OCI-LY1 (cell line): ENCODE data around the gene PLEKHA7.
"Not testable (repeated sequence)": the region's sequence is repeated elsewhere in the genome, so short reads cannot be mapped to it uniquely, and the experiment has no call there.

Experiments used
- EZH2 ChIP-seq: fragments of 200-600 bp; sonication (generic), shearing (Covaris generic); IDR thresholded peaks from 2 replicates; pipeline ENCODE4 v1.8.0; 2017; ENCODE audit warnings: borderline replicate concordance, mixed run types, mild to moderate bottlenecking, antibody characterized with exemption, low read length, moderate library complexity, mixed read lengths
- TF ChIP-seq, protein P1 (sequence below): fragments of 200-600 bp; sonication (generic), shearing (Covaris generic); IDR thresholded peaks from 2 replicates; pipeline ENCODE4 v1.5.1; 2017; ENCODE audit warnings: mild to moderate bottlenecking, antibody characterized with exemption, low read length, moderate library complexity, mixed read lengths

GRCh38 chr11:16864428-16864827 is 149.8 kb downstream of the PLEKHA7 start:
- TF ChIP-seq, protein P1, sequence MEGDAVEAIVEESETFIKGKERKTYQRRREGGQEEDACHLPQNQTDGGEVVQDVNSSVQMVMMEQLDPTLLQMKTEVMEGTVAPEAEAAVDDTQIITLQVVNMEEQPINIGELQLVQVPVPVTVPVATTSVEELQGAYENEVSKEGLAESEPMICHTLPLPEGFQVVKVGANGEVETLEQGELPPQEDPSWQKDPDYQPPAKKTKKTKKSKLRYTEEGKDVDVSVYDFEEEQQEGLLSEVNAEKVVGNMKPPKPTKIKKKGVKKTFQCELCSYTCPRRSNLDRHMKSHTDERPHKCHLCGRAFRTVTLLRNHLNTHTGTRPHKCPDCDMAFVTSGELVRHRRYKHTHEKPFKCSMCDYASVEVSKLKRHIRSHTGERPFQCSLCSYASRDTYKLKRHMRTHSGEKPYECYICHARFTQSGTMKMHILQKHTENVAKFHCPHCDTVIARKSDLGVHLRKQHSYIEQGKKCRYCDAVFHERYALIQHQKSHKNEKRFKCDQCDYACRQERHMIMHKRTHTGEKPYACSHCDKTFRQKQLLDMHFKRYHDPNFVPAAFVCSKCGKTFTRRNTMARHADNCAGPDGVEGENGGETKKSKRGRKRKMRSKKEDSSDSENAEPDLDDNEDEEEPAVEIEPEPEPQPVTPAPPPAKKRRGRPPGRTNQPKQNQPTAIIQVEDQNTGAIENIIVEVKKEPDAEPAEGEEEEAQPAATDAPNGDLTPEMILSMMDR, result not testable (repeated sequence)
- not testable (repeated sequence) for TF ChIP-seq EZH2
